Brain pericyte (primary cell): ENCODE data around the gene GRIPAP1.
A peak's percentile ranks its signal among the peaks of the same experiment; 100 is the strongest.

Experiments
- DNase-seq: peaks from one replicate; pipeline ENCODE4 v3.0.0-alpha.2; 2012; ENCODE audit warnings: low read depth, low spot score

The GRIPAP1 gene, protein sequence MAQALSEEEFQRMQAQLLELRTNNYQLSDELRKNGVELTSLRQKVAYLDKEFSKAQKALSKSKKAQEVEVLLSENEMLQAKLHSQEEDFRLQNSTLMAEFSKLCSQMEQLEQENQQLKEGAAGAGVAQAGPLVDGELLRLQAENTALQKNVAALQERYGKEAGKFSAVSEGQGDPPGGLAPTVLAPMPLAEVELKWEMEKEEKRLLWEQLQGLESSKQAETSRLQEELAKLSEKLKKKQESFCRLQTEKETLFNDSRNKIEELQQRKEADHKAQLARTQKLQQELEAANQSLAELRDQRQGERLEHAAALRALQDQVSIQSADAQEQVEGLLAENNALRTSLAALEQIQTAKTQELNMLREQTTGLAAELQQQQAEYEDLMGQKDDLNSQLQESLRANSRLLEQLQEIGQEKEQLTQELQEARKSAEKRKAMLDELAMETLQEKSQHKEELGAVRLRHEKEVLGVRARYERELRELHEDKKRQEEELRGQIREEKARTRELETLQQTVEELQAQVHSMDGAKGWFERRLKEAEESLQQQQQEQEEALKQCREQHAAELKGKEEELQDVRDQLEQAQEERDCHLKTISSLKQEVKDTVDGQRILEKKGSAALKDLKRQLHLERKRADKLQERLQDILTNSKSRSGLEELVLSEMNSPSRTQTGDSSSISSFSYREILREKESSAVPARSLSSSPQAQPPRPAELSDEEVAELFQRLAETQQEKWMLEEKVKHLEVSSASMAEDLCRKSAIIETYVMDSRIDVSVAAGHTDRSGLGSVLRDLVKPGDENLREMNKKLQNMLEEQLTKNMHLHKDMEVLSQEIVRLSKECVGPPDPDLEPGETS

GRCh38 chrX:49002091-49002935 lies at the start of gene GRIPAP1:
GRIPAP1 (minus strand) TSS chrX:49002264; CDS start chrX:49002229, 35 bp downstream.
- peak; percentile 77 for DNase-seq

- no peak for DNase-seq
Observed at GRCh38 chrX:49043987-49044281, 41.9 kb upstream of the GRIPAP1 start.

- peak; percentile 97 for DNase-seq
Observed at GRCh38 chrX:49043220-49043986, 41.3 kb upstream of the GRIPAP1 start, which contains the start of gene TFE3. TFE3 (minus strand) TSS chrX:49043357; CDS start chrX:49043226, 131 bp downstream.

DNA sequence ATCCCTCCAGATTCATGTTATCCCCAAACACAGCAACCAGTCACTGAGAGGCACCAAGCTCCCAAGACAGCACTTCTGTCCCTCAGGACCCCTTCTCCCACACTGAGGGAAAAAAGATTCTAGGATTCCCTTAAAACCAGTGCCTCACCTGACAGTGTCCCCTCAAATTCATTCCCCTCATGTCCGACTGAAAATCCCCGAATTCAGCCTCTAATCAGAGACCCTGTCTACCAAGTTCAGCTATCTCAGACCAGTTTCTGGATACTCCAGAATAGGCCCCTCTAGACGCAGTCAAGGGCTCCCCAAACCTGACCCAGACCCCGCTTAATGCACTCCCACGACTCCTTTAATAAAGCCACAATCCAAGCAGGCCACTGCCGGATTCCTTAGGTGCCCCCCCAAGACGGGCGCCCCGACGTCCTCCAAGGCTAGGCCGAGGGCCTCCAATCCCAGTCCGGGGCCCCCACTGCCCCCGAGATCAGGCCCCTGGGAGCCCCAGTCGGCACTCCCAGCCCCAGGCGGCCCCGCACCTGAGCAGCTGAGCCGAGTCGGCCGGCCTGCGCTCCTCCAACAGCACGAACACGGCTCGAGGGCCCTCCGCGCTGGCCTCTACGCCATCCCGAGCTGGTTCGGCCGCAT lies 40.6 kb upstream of the GRIPAP1 start:
- no peak for DNase-seq

DNA sequence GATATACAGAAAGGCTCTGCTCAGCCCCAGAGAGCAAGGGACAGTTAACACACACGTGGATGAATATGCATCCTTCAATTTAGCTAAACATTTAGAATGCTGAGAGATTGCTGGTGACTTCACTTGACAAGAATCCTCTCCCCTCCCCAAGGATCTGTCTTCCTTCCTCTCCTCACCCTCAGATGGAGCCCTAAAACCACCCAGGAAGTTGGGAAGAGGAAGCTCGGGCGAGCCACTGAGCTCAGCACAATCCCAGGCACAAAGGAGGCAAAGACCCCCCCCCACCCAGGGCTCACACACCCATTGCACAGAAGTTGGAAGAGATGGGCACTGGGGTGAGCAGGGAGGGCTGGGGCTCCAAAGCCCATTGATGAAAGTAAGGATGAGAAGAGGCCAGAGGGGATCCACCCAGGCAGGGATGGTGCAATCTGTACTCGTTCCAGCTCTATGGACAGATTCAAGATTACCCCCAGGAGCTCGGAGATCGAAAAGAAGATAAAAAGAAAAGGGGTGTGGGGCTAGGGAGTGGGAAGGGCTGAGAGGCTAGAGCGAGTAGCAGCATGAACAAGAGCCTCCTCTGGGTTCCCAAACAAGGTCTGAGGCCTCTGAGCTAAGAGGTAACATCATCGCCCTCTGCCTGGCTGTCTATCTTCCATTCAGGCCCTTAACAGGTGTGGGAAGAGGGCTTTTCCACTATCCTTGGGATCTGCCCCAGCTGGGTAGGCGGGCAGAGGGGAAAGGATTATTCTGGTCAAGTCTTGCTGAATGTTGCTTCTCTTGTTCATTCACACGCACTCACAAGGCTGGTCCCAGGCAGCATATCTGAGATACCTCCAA lies 39.9 kb upstream of the GRIPAP1 start:
- DNase-seq: no peak

DNA sequence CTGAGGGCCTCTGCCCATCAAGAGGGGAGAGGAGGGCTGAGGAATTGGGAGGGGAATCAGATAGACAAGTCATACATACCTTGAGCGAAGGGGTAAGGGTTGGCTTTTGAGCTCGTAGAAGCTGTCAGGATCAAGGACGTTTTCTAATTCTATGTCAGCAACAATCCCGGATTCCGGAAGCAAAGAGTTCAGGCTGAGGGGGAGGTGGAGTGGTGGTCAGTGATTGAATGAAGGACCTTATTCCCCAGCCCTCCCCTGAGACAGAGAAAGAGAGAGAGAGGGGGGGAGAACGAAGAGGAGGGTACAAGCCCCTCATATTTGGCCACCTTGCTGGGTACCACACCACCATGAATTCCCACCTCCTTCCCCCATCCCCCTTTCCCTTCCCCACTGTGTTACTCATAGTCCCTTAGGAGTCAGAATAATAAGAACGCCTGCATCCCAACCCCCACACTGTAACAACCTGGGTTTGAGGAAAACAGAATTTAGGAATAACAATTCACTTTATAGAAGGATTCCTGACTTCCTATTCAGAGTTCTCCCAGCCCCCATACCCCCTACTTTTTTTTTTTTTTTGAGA lies 38.4 kb upstream of the GRIPAP1 start:
- DNase-seq: no peak

- DNase-seq: peak; percentile 79
Observed at GRCh38 chrX:49039598-49040375, 37.7 kb upstream of the GRIPAP1 start.

- DNase-seq: no peak
Observed at GRCh38 chrX:49037883-49038475, 35.9 kb upstream of the GRIPAP1 start.

- no peak for DNase-seq
Observed at GRCh38 chrX:49030283-49030682, 28.2 kb upstream of the GRIPAP1 start.

DNA sequence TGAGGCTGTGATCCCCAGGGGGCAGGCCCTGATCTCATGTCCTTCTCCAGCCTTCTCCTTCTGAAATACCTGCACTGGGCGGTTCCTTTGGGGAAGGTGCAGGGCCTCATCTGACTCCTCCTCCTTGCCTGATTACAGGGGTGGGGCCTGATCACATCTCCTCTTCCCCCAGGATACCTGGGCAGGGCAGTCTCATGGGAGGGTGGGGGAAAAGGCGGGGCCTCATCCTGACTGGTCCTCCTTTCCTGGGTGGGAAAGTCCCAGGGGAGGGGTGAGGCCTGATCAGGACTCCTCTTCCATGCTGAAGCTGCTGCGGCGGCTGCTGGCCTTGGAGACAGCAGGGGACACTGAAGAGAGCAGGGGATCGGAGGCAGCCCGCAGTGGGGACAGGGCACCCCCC lies 27.8 kb upstream of the GRIPAP1 start:
- no peak for DNase-seq

DNA sequence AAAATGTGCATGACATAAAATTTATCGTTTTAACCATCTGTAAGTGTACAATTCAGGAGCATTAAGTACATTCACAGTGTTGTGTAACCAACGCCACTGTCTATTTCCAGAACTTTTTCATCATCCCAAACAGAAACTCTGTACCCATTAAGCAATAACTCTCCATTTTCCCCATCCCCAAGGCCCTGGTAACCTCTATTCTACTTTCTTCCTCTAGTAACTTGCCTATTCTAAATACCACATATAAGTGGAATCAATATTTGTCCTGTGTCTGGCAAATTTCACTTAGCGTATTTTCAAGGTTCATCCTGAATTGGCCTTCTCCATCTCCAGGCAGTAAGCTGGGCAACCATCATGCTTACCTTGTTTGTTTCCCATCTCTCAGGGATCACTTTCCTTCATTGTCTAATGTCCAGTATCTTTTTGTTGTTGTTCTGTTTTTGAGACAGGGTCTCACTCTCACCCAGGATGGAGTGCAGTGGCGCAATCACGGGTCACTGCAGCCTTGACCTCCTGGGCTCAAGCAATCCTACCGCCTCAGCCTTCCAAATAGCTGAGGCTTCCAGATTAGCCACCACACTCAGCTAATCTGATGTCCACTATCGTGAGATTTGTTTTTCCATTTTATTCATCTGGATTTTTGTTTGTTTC lies 17.7 kb upstream of the GRIPAP1 start:
- DNase-seq: no peak

- DNase-seq: no peak
Observed at GRCh38 chrX:49019050-49019449, 17.0 kb upstream of the GRIPAP1 start.

GRCh38 chrX:49003696-49004095 lies 1.6 kb upstream of the GRIPAP1 start:
- no peak for DNase-seq

- no peak for DNase-seq
Observed at GRCh38 chrX:49001521-49002090, 458 bp downstream of the GRIPAP1 start.

DNA sequence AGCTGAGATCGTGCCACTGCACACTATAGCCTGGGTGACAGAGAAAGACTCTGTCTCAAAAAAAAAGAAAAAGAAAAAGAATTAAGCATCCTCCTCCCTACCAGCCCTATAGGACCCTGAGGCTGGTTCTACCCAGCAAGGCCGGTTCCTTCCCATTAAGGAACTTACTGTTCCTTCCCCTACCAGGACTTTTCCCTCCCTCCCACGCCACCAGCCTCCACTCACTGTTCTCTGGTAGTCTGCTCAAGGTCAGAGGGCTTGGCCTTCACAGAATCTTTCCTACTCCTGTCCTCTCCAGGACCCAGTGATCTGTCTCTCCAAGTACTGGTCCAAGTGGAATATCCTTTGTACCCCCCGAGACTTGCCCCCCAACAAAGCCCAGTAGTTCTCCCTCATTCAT lies 1.4 kb downstream of the GRIPAP1 start:
- DNase-seq: no peak

DNA sequence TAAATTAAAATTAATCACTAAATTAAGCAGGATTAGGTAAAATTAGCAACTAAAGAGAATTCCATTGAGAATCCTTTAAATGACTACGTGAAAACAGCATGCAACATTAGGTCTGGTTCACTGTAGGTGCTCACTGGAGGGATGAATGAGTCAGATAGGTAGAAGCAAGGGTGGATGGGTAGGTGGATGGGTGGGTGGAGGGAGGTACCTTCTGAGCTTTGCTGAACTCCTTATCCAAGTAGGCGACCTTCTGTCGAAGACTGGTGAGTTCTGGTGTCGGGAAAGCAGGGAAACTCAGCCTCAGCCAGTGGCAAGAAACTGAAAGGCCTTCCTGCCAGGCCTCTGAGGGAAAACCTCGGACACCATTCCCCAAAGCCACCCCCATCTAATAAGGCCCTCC lies 3.0 kb downstream of the GRIPAP1 start:
- no peak for DNase-seq

DNA sequence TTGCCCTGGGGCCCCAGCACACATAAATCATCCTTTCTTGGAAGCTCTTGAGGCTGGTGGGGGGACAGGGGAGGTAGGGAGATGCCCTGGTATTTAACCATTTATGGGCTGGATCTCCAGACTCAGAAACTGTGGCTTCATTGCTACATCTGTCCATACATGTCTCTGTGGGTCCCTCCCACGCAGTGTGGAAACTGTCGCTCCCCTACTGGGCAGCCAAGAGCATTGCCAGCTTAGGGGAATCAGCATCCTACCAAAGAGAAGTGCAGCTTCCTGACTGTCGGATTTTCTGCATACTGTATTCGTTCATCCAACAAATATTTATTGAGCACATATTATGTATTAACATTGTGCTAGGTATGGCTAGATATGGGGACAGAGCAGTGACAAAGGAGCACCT lies 3.7 kb downstream of the GRIPAP1 start:
- no peak for DNase-seq
